Measurements from ENCODE around the gene PRRT4.

Gene PRRT4

DNA sequence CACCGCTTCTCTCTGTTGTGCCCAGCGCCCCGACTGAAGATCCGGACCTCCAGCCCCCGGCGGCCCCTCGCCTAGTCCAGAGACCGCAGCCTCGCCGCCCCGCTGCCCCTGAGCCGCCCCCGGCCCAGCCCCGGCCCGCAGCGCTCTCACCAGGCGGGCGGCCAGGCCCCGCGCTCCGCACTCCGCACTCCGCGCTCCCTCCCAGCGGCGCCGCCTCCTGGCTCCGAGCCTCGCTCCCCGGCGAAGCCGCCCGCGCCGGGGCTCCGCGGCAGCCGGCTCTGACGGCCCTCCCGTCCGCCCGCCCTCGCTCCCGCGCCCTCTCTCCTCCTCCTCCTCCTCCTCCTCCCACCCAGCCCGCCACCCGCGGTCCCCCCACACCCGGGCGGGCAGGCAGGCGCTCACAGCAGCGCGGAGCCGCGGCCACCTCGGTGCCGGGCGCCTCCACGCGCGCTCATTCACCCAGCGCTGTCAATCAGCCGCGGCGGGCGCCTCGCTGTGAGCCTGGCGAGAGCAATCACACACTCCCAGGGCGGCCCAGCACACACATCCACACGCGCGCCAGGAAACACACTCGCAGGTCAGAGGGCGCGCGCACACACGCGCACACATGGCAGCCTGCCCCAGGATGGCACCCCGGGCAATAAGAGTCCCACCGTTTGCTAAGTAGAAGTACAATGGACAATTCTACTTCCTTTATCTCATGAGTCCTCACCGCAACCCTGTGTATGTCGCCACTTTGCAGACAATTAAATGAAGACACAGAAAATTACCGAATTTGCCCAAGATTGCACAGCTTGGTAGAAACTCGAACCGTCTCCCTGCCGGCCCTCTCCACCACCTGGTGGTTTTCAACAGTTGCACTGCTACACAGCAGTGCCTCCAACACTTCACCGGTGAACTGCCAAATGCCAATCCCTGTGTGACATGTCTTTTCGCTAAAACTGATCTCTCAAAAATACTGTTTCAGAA, at the start of gene PRRT4:
PRRT4 (minus strand) TSS at position 280 of the 969 bp plus-strand sequence.
- no peak; the same call in 1 of the 2 replicates for TF ChIP-seq POLR2A (IDR thresholded peaks at IDR 0.05; ENCODE audit: low read depth, low read length)
- no peak for DNase-seq (ENCODE audit: insufficient read length, low spot score)
- FAIRE-seq: no peak

DNA sequence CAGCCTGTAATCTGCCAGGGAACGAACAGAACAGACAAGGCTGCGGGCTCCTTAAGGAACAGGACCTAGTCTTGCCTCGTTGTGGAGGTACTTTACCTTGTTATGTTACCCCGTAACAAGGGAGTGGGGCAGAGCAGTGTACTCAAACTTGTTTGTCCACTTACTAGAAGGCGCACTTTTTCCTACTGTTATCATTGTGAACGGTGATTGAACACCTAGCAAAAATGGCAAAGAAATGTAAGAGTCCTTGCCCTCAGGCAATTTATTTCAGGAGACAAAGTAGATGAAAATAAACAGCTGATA, 48.9 kb upstream of the PRRT4 start:
- no peak for FAIRE-seq
- TF ChIP-seq POLR2A (IDR thresholded peaks at IDR 0.05; ENCODE audit: low read depth, low read length): no peak

DNA sequence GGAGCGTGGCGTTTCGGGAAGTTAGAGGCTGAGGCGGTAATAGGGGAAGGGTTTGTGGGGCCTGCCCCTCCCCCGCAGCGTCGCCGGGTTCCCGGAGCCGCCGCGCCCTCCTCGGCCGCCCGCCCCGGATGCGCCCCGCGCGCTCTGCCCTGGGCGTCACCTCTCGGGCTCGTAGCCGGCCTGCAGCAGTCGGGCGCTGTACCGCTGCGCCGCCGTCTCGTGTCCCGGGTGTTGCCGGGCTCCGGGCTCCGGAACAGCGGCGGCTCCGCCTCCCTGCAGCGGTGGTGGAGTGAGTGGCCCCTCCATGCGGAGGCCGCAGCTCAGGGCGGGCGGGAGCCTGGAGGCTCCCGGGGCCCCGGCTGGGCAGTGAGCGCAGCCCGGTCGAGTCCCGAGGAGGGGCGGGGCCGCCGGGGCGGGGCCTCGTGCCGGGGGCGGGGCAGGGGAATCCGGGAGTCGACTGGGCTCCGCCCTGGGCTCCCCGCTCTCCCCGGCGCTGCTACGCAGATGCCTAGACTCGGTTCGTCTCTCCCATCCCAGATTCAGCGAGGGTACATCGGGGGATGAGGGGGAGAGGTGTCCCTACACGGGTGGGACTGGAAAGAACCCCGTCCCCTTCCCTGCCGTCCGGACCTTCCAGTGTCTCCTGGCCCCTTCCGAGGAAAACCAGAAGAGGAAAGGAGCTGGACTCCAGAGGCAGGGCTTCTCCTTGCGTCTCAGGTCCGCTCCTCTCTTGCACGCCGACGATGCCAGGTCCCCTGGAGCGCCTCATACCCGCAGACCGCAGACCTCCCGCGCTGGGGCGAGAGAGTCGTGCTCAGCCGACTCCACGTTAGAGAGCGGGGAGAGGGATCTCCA, 48.3 kb upstream of the PRRT4 start, which contains the start of gene IMPDH1:
IMPDH1 (minus strand) TSS at position 387 of the 855 bp plus-strand sequence; CDS start at position 306, 81 bp downstream.
- peak; percentile 63 for TF ChIP-seq POLR2A (IDR thresholded peaks at IDR 0.05; ENCODE audit: low read depth, low read length)
- no peak for FAIRE-seq
- DNase-seq (ENCODE audit: insufficient read length, low spot score): peak; percentile 97

More for the DNA sequence above, 48.9 kb upstream of the PRRT4 start:
- no peak for DNase-seq (ENCODE audit: insufficient read length, low spot score)

DNA sequence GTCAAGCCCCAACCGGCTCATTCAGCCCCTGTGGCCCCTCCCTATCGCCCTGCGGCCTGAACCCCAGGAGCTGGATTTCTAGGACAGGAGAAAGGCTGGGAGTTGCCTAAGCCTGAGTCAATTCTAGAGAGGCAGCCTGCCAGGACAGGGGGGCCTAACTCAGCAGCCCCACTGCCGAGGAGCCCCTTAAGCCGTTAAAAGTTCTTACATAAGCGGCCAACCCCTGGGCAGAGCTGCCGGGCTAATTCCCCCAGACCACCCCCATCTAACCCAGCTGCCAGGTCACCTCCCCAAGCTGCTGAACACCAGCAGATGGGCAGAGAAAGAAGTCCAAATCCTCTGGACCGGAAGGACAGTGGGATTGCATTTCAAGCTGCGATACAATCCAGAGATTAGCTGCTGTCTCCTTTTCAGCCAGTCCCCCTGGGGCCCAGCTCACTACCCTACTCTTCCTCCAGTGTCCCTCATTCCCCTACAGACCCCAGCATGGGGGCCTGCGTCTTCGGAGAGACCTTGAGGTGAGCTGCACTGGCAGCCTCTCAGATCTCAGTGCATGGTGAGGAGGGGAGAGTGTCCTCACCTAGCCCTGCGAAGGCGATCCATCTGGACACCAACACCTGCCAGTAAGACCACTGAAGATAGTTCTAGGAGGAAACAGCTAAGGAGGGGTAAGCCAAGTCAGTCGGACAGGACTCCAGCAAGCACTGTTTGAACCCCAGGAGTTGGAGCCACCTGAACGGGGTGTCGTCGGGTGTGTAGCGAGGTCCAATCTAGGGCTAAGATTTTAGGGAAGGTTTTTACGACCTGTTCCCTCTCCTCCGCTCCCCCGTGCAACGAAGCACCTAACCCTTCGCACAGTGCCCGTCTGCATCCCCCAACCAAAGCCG, 47.5 kb upstream of the PRRT4 start:
- DNase-seq (ENCODE audit: insufficient read length, low spot score): peak; percentile 34
- no peak for FAIRE-seq
- no peak for TF ChIP-seq POLR2A (IDR thresholded peaks at IDR 0.05; ENCODE audit: low read depth, low read length)

DNA sequence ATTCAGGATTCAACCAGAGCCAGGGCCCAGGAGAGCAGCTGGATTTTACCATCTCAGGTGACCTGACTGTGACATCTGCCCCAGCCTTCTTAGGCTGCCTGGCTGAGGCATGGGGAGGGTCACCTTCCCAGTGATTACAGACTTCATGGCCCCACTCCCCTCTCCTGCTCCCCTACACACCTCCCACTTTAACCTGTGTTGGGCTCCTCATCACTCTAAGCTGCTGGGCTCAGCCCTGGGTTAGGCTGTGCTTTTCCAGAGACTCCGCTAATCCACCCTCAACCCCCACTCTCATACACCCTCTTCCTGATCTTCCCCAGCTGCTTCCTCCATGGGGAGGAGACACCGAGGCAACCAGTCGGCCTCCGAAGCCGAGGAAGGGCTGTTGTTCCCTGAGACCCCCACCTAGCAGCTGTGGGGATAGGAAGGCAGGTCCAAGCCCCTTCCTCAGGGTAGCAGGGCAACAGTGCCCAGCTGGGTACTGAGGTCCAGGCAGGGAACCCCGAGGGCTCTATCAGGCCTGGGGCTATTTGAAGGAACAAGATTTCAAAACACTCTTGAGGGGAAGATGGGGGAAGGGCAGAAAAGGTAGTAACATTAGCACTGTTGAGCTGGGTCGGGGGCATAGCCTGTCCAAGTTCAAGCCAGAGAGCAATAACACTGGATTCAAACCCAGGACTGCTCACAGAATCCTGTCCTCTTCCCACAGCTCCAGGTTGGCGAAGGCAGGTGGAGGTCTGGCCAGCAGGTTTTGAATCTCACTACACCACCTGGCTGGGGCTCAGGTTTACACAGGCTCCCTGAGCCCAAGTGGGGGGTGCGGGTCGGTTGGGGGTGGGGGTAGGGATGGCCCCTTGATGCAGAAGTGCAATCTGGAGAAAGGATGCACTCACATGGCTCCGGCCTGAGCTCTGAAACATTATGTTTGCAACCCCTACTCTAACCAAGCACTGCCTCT, 46.5 kb upstream of the PRRT4 start:
- DNase-seq (ENCODE audit: insufficient read length, low spot score) (no peak), FAIRE-seq (no peak)

DNA sequence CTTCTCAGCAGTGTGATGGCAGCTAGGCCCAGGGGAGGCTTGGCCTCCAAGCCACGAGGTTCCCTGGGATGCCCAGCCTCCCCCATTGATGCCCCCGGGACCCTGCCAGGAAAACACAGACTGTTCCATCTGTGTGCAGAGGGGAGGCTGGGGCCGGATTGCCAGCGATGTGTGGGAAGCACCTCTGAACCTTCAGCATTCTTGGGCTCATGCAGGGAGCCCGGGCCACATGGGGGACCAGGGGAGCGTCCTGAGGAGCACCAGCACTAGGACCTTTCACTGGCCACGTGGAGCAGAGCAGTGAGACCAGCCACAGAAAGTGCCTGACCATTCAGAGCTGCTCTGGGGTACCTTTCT, 45.7 kb upstream of the PRRT4 start:
- FAIRE-seq: no peak
- TF ChIP-seq POLR2A (IDR thresholded peaks at IDR 0.05; ENCODE audit: low read depth, low read length): no peak
- no peak for DNase-seq (ENCODE audit: insufficient read length, low spot score)

More for the DNA sequence above, 46.5 kb upstream of the PRRT4 start:
- TF ChIP-seq POLR2A (IDR thresholded peaks at IDR 0.05; ENCODE audit: low read depth, low read length): no peak

DNA sequence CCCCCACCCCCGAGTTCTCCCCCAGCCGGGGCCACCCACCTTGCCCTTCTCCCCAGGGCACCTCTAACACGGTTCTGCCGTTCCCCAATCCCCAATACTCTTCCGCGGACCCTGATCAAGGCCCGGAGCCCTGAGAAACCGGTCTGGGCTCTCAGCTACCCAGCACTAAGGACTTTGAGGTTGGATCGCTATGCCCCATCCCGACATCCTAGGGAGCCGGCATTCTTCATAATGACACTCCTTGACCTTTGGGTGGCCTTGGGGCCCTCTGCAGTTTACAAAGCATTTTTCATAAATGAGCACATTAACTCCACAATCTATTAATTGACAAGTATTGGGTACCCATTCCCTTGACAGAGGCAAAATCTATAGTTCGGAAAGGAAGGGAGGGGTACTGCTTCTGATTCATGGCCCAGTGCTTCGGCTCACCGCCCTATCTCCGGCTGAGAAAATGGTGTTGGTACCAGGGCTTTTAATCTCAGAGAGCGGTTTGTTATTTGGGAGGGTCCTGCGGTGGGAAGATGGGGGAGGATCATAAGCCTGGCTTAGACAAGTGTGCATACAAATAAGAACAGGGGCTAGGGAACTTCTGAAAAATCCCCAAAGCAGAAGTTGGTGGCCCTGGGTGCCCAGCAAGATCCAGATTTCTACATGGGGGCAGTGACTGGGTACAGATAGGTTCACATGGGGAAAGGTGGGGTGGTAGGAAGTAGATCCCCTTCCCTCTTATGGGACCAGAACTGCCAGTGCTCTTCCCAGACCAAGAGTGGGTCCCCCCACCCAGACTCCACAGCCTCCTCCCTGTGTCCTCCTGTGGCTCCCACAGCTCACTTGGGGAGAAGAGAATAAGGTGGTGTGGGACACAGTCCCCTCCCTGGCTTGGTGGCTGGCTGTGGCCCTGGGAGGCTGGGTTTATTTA, 45.1 kb upstream of the PRRT4 start:
- no peak for TF ChIP-seq POLR2A (IDR thresholded peaks at IDR 0.05; ENCODE audit: low read depth, low read length)
- FAIRE-seq (no peak), DNase-seq (ENCODE audit: insufficient read length, low spot score) (no peak)

DNA sequence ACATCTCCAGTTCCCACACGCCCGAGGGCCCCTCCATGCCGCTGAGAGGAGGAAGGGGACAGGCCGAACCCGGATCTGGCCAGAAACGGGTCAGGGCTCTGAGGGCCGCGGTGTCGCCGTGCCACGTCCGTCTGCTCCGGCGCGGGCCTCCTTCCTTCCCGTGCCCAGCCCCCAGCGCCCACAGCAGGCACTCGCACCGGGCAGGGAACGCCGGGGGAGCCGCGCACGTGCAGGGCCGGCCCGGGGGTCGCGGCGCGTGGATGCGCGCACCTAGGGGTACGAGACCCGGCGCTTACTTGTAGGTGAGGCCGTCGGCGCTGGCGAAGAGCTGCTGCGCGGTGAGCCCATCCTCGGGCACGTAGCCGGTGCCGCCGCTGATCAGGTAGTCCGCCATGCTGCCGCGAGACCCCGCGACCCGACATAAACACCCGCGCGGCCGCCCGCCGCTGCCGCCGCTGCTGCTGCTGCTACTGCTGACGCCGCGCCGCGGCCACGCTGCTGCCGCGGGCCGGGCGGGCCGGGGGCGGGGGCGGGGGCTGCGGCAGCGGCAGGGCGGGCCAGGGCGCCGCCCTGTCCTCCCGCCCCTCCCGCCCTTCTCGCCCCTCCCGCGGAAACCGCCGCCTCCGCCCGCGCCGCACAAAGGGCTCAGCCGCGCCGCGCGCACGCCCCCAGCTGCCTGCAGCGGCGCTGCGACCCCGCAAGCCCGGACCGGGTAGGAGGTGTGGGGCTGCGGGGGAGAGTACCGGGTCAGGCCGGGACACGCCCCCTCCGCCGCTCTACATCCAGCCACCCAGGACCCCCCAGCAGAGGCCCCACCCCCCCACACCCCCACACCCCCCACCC, 44.2 kb upstream of the PRRT4 start:
- DNase-seq (ENCODE audit: insufficient read length, low spot score): peak; percentile 49
- FAIRE-seq: no peak

DNA sequence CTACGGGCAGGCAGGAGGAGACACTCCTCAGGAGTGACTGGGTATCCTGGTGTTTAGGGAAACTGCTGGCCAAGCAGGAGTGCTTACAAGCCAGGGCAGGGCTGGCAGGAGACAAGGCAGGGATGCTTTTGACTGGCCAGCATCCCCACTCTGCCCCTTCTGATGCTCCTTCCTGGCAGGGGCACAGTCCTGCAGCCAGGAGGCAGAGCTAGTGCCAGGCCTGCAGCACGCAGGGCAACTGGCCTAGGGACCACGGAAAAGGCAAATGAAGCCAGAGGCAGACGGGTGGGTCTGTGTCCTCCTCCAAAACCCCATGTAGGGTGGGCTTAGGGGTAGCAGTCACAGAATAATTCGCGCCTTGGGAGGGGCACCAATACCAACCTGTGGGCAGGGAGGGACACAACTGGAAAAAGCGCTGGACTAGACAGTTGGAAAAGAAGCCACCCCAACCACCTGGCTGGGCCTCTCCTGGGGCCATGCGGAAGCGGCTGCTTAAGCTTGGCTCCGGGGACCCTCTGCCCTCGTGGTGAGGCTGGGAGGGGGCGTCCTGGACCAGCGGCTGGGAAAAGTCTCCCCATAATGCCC, 43.5 kb upstream of the PRRT4 start:
- no peak for TF ChIP-seq POLR2A (IDR thresholded peaks at IDR 0.05; ENCODE audit: low read depth, low read length)
- FAIRE-seq: no peak
- peak; percentile 57 for DNase-seq (ENCODE audit: insufficient read length, low spot score)

More for the DNA sequence above, 44.2 kb upstream of the PRRT4 start:
- TF ChIP-seq POLR2A (IDR thresholded peaks at IDR 0.05; ENCODE audit: low read depth, low read length): peak; percentile 39; the same call in 1 of the 2 replicates

DNA sequence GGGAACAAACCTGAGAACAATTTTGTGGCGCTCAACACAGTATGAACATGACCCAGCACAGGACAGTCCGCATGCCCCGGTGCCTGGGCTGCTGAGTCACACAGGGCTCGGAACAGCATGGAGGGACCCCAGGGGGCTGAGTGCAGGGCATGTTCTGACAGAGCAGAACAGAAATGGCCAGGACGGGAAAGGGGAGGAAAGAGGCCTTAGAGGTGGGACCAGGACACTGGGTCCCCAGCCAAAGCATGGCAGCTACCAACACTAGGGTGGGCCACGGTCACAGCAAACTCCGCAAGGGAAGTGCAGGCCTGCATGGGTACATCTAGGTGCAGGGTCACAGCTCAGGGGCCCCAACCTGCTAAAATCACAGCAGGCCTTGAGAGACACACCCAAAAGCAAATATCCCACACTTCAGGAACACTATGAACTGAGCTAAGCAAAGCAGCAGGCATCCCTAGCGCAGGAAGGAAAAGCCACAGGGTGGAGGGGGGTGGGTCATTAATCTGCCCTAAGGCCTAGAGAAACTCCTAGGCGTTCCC, 42.7 kb upstream of the PRRT4 start:
- no peak for FAIRE-seq
- no peak for TF ChIP-seq POLR2A (IDR thresholded peaks at IDR 0.05; ENCODE audit: low read depth, low read length)
- no peak for DNase-seq (ENCODE audit: insufficient read length, low spot score)

Measured in H54 (cell line).